Sigmoid colon (tissue), 4 donors: ENCODE data around the gene PTPN6.

ENCODE experiments used
- POLR2A ChIP-seq, 2 donors: fragments of 450-650 bp; IDR thresholded peaks; one replicate each; pipeline ENCODE4 v1.6.1; 2016; ENCODE audit warnings: antibody characterized with exemption in 2 of 2, mild to moderate bottlenecking in 2 of 2, moderate library complexity in 2 of 2
- POLR2AphosphoS5 ChIP-seq, 4 donors: sonication (generic); formaldehyde crosslinking; IDR thresholded peaks; one replicate each; pipeline ENCODE4 v1.6.1; 2017; ENCODE audit warnings: antibody characterized with exemption in 4 of 4
- TF ChIP-seq, protein P1 (sequence below), 4 experiments: fragments of 450-650 bp in 3 of 4; fragments of 200-600 bp in 1 of 4; IDR thresholded peaks; one replicate each; pipeline ENCODE4 v1.5.1; 2016 to 2019; ENCODE audit warnings: antibody characterized with exemption in 4 of 4, mild to moderate bottlenecking in 3 of 4, moderate library complexity in 2 of 4

DNA sequence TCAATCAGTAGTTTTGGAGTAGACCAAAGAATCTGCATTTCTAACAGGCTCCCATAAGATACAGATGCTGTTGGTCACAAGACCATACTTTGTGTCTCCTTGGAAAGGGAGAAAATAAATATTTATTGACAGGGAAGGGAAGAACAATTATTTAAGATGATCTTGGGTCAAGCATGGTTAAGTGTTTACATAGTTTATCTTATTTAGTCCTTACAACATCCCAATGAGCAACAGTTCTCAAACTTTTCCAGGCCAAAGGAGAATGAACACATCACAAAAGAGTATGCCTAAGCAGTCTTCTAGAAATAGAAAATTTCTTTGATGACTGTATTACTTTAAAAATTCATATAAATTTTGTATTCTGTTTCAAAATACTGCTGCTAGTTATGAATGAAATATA lies 58.4 kb downstream of the PTPN6 start:
- TF ChIP-seq, protein P1, sequence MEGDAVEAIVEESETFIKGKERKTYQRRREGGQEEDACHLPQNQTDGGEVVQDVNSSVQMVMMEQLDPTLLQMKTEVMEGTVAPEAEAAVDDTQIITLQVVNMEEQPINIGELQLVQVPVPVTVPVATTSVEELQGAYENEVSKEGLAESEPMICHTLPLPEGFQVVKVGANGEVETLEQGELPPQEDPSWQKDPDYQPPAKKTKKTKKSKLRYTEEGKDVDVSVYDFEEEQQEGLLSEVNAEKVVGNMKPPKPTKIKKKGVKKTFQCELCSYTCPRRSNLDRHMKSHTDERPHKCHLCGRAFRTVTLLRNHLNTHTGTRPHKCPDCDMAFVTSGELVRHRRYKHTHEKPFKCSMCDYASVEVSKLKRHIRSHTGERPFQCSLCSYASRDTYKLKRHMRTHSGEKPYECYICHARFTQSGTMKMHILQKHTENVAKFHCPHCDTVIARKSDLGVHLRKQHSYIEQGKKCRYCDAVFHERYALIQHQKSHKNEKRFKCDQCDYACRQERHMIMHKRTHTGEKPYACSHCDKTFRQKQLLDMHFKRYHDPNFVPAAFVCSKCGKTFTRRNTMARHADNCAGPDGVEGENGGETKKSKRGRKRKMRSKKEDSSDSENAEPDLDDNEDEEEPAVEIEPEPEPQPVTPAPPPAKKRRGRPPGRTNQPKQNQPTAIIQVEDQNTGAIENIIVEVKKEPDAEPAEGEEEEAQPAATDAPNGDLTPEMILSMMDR (IDR thresholded peaks at IDR 0.05) = no peak
- TF ChIP-seq POLR2A (IDR thresholded peaks at IDR 0.05) (no peak), POLR2AphosphoS5 (IDR thresholded peaks at IDR 0.05) (no peak)
